NCI-H526 (cell line): ENCODE data around the gene ATXN7.

Experiments
- DNase-seq, 2 experiments: peaks; one replicate each; lab custom pipeline; 2025; lab: John Stamatoyannopoulos, UW

The ATXN7 gene

GRCh38 chr3:63936925-63937324 lies 73.3 kb downstream of the ATXN7 start:
- DNase-seq = no peak

- peak in 1 of 2 experiments; percentile 13 for DNase-seq
These were observed 74.3 kb downstream of the ATXN7 start for GRCh38 chr3:63937661-63938651.

- DNase-seq = no peak
These were observed 76.7 kb downstream of the ATXN7 start for GRCh38 chr3:63940389-63940757.

GRCh38 chr3:63942528-63942927 lies 78.9 kb downstream of the ATXN7 start:
- no peak for DNase-seq

GRCh38 chr3:63943678-63944077 lies 80.0 kb downstream of the ATXN7 start:
- DNase-seq = no peak

- no peak for DNase-seq
These were observed 82.0 kb downstream of the ATXN7 start for GRCh38 chr3:63945558-63946096.

- DNase-seq = no peak
These were observed 83.1 kb downstream of the ATXN7 start for GRCh38 chr3:63946753-63947152.

- no peak for DNase-seq
These were observed 83.9 kb downstream of the ATXN7 start for GRCh38 chr3:63947594-63947993.

- no peak for DNase-seq
These were observed 85.3 kb downstream of the ATXN7 start for GRCh38 chr3:63949005-63949404.

GRCh38 chr3:63950698-63951097 lies 87.0 kb downstream of the ATXN7 start:
- DNase-seq = no peak

- DNase-seq = no peak
These were observed 88.0 kb downstream of the ATXN7 start for GRCh38 chr3:63951492-63952247.

- no peak for DNase-seq
These were observed 88.6 kb downstream of the ATXN7 start for GRCh38 chr3:63952248-63952594.

- DNase-seq = no peak
These were observed 90.5 kb downstream of the ATXN7 start for GRCh38 chr3:63954182-63954581.

- DNase-seq = no peak
These were observed 91.5 kb downstream of the ATXN7 start for GRCh38 chr3:63955036-63955650.

- no peak for DNase-seq
These were observed 92.3 kb downstream of the ATXN7 start for GRCh38 chr3:63955830-63956545.

GRCh38 chr3:63959146-63959545 lies 95.5 kb downstream of the ATXN7 start:
- DNase-seq = no peak

- DNase-seq = no peak
These were observed 96.5 kb downstream of the ATXN7 start for GRCh38 chr3:63960048-63960711.

- DNase-seq = peak; percentile 23 to 54
These were observed 98.2 kb downstream of the ATXN7 start for GRCh38 chr3:63961891-63962290.

GRCh38 chr3:63963496-63963895 lies 99.8 kb downstream of the ATXN7 start:
- no peak for DNase-seq

GRCh38 chr3:63964681-63965485 lies 101.2 kb downstream of the ATXN7 start:
- no peak for DNase-seq
